BE2C (cell line): Measurements from ENCODE around the gene CASP14.

Experiments
- DNase-seq: peaks from one replicate; pipeline ENCODE4 v3.0.0-alpha.2; 2020
- H3K27me3 ChIP-seq: fragments of 250-450 bp; sonication (Bioruptor Pico); 2 replicates; pipeline ENCODE4 v1.5.1; 2020; ENCODE audit warnings: mild to moderate bottlenecking
- H3K36me3 ChIP-seq: fragments of 250-450 bp; sonication (Bioruptor Pico); 2 replicates; pipeline ENCODE4 v1.5.1; 2020; ENCODE audit warnings: mild to moderate bottlenecking
- H3K4me1 ChIP-seq: fragments of 250-450 bp; sonication (Bioruptor Pico); 2 replicates; pipeline ENCODE4 v1.5.1; 2020
- H3K4me3 ChIP-seq: 2 replicates; pipeline ENCODE4 v1.5.1; 2011; ENCODE audit warnings: low read depth, low read length
- H3K9me3 ChIP-seq: fragments of 250-450 bp; sonication (Bioruptor Pico); 2 replicates; pipeline ENCODE4 v1.5.1; 2020
- TF ChIP-seq, protein P1 (sequence below): IDR thresholded peaks from 2 replicates; pipeline ENCODE4 v1.5.1; 2012; ENCODE audit warnings: mild to moderate bottlenecking, low read depth, low read length

The CASP14 gene

DNA sequence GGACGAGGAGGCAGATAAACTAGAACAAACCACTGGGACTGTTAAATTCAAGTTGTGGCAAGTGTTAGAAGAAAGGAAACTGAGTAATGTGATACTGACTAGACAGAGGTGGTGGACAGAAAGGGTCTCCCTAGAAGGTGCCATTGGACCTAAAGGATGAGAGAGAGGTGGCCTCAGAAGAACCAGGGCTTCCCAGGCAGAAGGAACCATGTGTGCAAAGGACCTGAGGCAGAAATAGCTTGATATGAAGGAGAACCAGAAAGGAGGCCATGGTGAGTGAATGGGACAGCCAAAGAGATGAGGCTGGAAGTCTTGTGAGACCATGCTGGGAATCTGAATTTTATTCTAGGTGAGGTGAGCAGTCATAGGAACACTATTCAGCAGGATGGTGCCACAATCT, 55.1 kb downstream of the CASP14 start:
- DNase-seq: no peak
- H3K27me3 ChIP-seq: peaks cover 23% of the 10 kb centered on the region

DNA sequence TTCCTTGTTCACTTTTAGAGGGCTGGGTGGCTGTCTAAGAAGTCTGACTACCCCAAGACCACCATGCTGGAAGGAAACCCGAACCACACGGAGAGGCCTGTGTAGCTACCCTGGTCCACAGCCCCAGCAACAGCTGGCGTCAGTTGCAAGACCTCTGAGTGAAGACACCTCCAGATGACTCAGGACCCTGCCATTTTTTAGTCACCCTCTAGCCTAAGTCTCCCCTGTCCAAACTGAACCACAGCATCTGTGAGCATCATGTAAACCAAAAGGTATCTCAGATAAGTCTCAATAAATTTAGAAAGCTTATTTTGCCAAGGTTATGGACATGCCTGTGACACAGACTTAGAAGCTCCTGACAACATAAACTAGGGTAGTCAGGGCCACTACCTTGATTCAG, 55.8 kb downstream of the CASP14 start:
- H3K9me3 ChIP-seq: peaks cover 2% of the 10 kb centered on the region; the same call in 1 of the 2 replicates
- H3K27me3 ChIP-seq: peaks cover 23% of the 10 kb centered on the region
- TF ChIP-seq, protein P1, sequence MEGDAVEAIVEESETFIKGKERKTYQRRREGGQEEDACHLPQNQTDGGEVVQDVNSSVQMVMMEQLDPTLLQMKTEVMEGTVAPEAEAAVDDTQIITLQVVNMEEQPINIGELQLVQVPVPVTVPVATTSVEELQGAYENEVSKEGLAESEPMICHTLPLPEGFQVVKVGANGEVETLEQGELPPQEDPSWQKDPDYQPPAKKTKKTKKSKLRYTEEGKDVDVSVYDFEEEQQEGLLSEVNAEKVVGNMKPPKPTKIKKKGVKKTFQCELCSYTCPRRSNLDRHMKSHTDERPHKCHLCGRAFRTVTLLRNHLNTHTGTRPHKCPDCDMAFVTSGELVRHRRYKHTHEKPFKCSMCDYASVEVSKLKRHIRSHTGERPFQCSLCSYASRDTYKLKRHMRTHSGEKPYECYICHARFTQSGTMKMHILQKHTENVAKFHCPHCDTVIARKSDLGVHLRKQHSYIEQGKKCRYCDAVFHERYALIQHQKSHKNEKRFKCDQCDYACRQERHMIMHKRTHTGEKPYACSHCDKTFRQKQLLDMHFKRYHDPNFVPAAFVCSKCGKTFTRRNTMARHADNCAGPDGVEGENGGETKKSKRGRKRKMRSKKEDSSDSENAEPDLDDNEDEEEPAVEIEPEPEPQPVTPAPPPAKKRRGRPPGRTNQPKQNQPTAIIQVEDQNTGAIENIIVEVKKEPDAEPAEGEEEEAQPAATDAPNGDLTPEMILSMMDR: no peak
- H3K4me1 ChIP-seq: no peaks in the 10 kb centered on the region
- no peak overlapping the region for H3K4me3 ChIP-seq
- no peak for DNase-seq
- no peaks in the 10 kb centered on the region for H3K36me3 ChIP-seq

More for the DNA sequence above, 55.1 kb downstream of the CASP14 start:
- Histone ChIP-seq H3K36me3 (no peaks in the 10 kb centered on the region), H3K9me3 (peaks cover 2% of the 10 kb centered on the region; the same call in 1 of the 2 replicates), H3K4me3 (no peak overlapping the region), H3K4me1 (no peaks in the 10 kb centered on the region)
- TF ChIP-seq, protein P1: no peak

DNA sequence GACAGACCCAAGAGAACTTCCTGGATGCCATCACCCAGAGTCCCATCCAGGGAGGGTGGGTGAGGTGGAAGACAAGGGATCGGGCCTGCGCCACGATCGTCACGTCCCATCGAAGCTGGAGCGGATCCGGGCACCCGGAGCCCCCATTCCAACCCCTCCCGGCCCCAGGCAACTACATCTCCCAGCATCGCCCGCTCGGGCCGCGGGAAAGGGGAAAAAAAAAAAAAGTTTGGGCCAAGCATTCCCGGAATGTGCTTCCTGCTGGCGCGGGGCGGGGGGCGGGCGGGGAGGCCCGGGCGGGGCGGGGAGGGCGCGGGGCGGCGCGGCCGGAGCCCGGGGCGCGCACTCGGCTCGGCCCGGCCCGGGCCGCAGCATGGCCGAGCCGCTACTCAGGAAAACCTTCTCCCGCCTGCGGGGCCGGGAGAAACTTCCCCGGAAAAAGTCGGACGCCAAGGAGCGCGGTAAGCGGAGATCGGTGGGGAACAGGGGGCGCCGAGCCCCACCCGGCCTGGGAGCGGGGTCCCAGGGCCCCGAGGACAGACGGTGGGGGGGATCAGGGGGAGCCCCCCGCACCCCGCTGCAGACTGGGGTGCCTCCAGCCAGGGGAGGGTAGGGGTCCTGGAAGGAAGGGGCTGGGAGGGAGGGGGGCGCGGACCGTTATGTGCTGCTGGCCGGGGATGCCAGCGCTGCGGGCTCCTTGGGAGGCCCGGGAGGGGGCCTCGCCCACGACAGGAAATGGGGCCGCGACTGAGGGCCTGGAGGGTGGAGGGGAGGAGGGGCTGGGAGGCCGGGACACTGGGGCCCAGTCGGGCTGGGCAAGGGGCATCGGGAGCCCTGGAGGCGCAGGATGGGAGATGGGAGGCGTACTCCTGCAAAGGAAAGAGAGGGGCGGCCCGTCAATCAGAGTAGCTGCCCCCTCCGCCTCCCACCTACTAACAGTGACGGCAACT, 58.1 kb downstream of the CASP14 start, which contains the start of gene SYDE1:
Gene SYDE1 (plus strand): TSS at position 341 of the 950 bp plus-strand sequence. CDS start 33 bp downstream, at position 374.
- H3K27me3 ChIP-seq: peaks cover 23% of the 10 kb centered on the region
- DNase-seq: no peak
- TF ChIP-seq, protein P1: no peak
- no peaks in the 10 kb centered on the region for H3K9me3 ChIP-seq
- no peaks in the 10 kb centered on the region for H3K4me1 ChIP-seq
- H3K4me3 ChIP-seq: peak within 1 kb of the TSS; percentile 40
- H3K36me3 ChIP-seq: no peaks in the 10 kb centered on the region
